ENCODE data around the gene BMS1. TPM values are rescaled to one million over a fixed set of nuclear protein-coding genes. Genes with fewer than 3 reads are reported as not detected.

The BMS1 gene
- total RNA-seq, 1 donor from 2014 or later = 27.7 TPM

GRCh38 chr10:42864575-42864974 lies 82.0 kb downstream of the BMS1 start:
- Mint-ChIP-seq H3K36me3 (ENCODE audit: low read depth) (no peaks in the 10 kb centered on the region), H3K27me3 (ENCODE audit: low read depth) (peaks cover 32% of the 10 kb centered on the region), H3K4me1 (peaks cover 12% of the 10 kb centered on the region), H3K4me3 (no peak overlapping the region), H3K9me3 (no peaks in the 10 kb centered on the region), H3K27ac (ENCODE audit: unreplicated experiment) (no peak overlapping the region)
- TF ChIP-seq CTCF (conservative IDR thresholded peaks at IDR 0.05) = peak; percentile 38
- no peak for DNase-seq (ENCODE audit: low read depth, low spot score)

GRCh38 chr10:42865716-42866114 lies 83.1 kb downstream of the BMS1 start:
- TF ChIP-seq CTCF (conservative IDR thresholded peaks at IDR 0.05) = no peak
- no peak for DNase-seq (ENCODE audit: low read depth, low spot score)
- Mint-ChIP-seq H3K4me3 (no peak overlapping the region), H3K36me3 (ENCODE audit: low read depth) (no peaks in the 10 kb centered on the region), H3K9me3 (no peaks in the 10 kb centered on the region), H3K4me1 (peaks cover 12% of the 10 kb centered on the region), H3K27me3 (ENCODE audit: low read depth) (peaks cover 31% of the 10 kb centered on the region), H3K27ac (ENCODE audit: unreplicated experiment) (no peak overlapping the region)

GRCh38 chr10:42866115-42866995 lies 83.8 kb downstream of the BMS1 start:
- no peaks in the 10 kb centered on the region for H3K36me3 Mint-ChIP-seq (ENCODE audit: low read depth)
- no peak overlapping the region for H3K4me3 Mint-ChIP-seq
- H3K4me1 Mint-ChIP-seq = peaks cover 12% of the 10 kb centered on the region

GRCh38 chr10:42867571-42867970 lies 85.0 kb downstream of the BMS1 start:
- no peak overlapping the region for H3K27ac Mint-ChIP-seq (ENCODE audit: unreplicated experiment)
- peaks cover 23% of the 10 kb centered on the region for H3K27me3 Mint-ChIP-seq (ENCODE audit: low read depth)
- H3K4me3 Mint-ChIP-seq = no peak overlapping the region
- no peaks in the 10 kb centered on the region for H3K36me3 Mint-ChIP-seq (ENCODE audit: low read depth)
- H3K9me3 Mint-ChIP-seq = no peaks in the 10 kb centered on the region
- no peak for TF ChIP-seq CTCF (conservative IDR thresholded peaks at IDR 0.05)
- no peak for DNase-seq (ENCODE audit: low read depth, low spot score)
- H3K4me1 Mint-ChIP-seq = peaks cover 12% of the 10 kb centered on the region

More at GRCh38 chr10:42866115-42866995, 83.8 kb downstream of the BMS1 start:
- Mint-ChIP-seq H3K9me3 (no peaks in the 10 kb centered on the region), H3K27me3 (ENCODE audit: low read depth) (peaks cover 30% of the 10 kb centered on the region), H3K27ac (ENCODE audit: unreplicated experiment) (no peak overlapping the region)
- DNase-seq (ENCODE audit: low read depth, low spot score) = peak; percentile 83
- peak; percentile 86 for TF ChIP-seq CTCF (conservative IDR thresholded peaks at IDR 0.05)

GRCh38 chr10:42868530-42868929 lies 85.9 kb downstream of the BMS1 start:
- H3K9me3 Mint-ChIP-seq = no peaks in the 10 kb centered on the region
- H3K27me3 Mint-ChIP-seq (ENCODE audit: low read depth) = peaks cover 19% of the 10 kb centered on the region
- no peak for DNase-seq (ENCODE audit: low read depth, low spot score)
- TF ChIP-seq CTCF (conservative IDR thresholded peaks at IDR 0.05) = no peak
- H3K27ac Mint-ChIP-seq (ENCODE audit: unreplicated experiment) = no peak overlapping the region
- peaks cover 12% of the 10 kb centered on the region for H3K4me1 Mint-ChIP-seq
- no peaks in the 10 kb centered on the region for H3K36me3 Mint-ChIP-seq (ENCODE audit: low read depth)
- H3K4me3 Mint-ChIP-seq = no peak overlapping the region
